Measurements from ENCODE around the gene RAB3C.
A peak's percentile ranks its signal among the peaks of the same experiment; 100 is the strongest.

The RAB3C gene

DNA sequence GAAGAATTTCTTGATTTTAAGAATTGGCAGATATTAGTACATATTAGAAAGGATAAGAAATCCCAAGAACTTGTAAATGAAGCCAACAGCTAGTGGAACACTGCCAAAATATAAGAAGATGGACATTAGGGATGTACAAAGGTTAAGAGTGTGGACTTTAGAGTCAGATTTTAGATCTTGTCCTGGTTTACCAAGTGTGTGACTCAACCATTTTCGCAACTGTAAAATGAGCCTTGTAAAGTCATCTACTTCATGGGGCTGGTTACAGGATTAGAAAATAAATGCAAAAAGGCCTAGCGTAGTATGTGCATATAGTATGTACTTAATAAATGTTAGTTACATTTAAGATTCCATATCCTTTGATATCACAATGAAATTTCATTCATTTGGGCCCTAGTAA lies 260.0 kb downstream of the RAB3C start:
- no peak for DNase-seq

DNA sequence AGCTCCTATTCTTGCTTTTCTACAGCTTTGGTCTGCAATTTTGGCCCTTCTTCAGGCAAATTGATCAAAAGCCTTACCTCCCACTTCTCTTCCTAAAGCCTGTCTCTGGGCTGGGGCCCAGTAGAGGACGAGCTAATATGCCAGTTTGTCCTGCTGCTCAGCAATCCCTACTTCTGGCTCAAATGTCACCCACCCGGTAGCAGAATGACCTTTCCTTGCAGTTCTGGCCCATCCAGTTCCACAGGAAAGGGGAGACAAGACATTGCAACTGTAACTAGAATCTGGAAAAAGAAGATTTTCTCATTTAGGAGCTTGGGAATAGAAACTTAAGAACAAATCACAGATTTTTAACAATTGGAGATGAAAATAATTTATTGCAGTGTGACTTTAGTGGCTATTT lies 261.5 kb downstream of the RAB3C start:
- no peak for DNase-seq

DNA sequence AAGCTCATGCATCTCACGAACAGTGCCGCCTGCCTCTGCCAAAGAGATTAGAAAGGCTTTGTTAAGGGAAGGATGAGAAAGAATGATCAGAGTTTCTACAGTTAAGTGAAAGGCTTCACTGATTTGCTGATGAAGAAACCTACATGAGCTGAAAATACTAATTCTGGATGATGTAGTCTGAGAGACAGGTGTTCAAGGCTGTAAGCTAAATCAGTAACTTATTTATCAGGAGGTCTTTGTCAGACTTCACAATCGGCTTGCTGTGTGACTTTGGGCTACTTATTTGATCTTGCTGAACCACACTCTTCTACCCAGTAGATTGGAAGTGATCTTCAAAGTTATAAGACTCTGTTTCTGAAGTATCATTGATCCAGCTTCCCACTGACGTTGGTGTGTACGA lies 264.2 kb downstream of the RAB3C start:
- no peak for DNase-seq

DNA sequence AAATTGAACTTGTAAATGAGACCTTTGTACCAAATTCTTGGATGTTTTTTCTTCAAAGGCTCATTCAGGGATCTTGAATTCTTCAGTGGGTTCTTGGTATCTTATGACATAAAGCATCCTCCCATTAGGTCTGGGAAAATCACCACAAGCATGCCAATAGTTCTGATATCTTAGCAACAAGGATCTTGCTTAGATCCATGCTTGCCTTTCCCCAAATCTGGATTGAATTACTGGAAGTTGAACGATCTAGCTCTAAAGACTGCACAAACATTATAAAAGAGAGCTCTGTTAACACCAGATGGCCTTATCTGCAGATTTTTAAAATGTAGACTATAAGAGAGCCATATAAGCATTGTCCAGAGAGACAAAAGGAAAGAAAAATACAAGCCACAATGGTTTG lies 266.3 kb downstream of the RAB3C start:
- DNase-seq: no peak

DNA sequence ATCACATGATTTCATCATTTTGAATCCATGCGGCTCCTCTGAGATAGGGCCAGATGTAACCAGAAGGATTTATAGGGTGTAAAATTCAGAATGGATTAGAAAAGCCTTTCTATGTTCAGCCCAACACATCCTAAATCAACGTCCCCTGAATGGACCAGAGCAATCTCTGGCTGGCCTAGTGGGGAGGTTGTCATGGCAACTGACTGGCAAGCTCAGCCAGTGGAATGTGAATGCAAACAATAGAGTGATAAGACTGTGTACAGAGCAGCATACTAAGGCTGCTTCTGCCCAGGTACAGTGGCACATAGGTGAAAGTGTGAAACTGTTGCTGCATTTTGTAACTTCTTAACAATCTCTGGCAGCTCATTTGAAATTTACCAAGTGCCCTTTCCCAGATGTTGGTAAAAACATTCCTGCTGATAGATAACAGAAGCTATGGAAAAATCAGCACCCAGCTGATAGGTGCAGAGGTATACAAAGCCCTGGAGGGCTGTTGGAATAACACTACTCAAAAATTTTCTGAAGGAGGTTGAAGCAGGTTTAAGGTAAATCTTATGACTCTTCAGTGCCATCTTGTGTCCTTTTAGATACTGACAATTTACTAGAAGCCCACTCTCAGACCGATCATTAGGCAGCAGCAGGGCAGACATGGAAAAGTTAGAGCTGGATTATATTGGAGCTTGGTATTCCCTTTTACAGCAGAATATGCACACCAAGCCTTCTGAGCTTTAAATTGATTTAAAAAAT lies 267.2 kb downstream of the RAB3C start:
- peak; percentile 35 for DNase-seq

DNA sequence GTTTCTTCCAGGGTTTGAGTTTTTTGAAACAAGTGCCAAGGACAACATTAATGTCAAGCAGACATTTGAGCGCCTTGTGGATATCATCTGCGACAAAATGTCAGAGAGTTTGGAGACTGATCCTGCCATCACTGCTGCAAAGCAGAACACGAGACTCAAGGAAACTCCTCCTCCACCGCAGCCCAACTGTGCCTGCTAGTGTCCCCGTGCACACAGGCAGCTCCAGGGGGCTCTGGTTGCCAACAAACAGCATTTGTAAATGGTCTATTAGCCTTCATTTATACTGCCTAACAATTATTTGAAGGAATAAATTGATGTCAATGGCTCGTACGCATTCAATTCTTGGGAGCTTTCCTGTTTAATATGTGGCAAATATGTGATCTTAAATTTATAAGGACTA lies 268.3 kb downstream of the RAB3C start:
- no peak for DNase-seq

DNA sequence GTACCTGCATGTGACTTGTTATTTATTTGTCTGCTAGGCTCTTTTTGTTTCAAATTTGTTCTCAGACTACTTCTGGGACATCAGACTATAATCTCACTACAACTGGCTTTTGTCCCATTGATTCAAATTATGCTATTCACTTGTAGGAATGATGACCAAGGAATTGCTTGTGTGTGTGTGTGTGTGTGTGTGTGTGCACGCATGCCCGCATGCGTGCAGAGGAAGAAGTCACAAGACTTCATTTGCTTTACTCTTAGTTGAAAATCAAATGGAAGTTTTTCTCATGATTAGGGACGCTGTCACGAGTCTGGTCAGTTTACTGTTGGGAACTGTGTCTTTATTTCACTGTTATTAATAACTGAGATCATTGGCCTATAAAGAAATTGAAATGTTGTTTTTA lies 268.7 kb downstream of the RAB3C start:
- DNase-seq: no peak

DNA sequence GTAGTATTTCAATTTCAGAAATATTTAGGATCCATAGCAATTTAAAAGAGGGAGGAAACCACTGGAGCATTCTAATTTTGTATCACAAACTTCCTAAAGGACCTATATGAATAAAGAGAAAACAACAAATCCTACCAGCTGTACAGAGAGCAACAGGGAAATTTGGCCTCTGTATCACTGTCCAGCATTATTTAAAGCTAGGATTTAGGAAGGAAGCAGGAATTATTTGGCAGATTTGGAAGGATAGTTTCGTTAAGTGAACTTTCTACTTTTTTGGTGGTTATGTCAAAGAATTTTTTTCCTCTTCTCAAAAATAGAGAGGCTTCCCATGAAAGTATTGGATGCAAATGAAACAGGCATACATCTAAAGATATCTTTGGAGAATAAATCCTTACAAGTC lies 269.7 kb downstream of the RAB3C start:
- DNase-seq: no peak

DNA sequence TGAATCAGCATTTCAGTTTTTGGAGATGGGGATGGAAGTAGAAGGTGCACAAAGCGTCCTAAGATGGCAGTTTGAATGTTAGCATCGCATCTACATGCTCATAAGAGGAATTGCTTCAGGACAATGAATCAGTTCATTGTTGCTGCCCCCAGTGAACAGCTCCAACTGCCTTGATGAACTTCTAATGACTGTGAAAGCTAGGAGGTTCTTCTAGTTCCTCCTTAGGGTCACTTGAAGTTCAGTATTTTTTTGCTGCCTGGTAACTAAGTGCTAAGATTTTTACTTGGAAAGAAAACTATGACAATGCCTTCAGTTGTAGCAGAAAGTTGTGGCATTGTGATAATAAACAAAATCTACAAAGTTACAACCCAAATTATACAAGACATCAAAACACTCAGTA lies 271.6 kb downstream of the RAB3C start:
- DNase-seq: no peak

DNA sequence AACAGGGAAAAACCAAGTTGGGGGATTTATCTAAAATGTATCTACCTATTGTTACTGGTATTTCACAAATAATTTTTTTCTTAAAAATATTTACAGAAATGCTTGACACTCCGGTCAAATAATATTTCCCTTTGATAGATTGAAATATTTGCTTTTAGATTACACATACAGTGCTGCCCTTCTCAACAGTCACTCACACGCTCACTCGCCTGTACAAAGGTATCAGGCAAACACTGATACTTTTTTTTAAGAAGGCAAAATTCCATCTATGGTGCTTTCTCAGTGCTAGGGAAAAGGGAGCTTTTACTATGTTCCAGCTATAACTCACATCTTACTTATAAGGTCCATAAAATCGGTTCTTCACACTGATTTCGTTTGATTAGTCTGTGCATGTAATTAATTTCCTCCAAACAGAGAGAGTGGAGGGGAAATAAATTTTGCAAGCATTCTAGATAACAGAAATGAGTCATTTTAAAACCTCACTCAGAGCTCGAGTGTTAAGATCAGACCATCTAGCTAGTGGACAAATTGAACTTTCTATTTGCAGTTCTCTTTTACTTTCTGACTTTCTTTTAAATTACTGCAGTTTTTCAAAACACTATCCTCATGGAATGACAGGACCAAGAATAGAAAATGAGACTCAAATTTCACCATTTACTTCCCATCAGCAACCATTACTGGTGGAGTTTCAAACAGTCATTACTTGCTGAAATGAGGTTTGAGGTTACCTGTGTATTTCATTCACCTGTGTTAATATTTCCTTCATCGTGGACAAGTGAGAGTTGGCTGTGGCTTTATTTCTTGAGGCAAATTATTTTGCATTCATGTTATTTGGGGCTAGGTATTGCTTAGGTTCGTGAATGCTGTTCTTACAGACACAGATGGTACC lies 273.2 kb downstream of the RAB3C start:
- DNase-seq: no peak

DNA sequence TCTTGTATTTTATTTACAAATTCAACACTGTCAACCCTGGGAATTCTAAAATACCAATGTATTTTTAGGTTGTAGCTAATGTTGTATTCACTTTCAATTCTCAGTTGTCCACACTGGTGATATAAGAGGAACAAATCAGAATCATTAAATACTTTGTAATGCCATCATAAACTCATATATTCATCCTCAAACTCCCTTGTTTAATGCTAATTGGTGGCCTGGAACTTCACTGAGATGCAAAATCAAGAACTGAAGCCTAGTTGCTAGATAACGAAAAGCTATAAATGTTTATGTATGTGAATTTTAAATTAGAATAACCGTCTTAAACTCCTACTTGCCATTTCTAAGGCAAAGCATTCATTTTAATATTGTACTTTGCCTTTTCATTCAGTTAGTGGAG lies 274.7 kb downstream of the RAB3C start:
- DNase-seq: no peak

DNA sequence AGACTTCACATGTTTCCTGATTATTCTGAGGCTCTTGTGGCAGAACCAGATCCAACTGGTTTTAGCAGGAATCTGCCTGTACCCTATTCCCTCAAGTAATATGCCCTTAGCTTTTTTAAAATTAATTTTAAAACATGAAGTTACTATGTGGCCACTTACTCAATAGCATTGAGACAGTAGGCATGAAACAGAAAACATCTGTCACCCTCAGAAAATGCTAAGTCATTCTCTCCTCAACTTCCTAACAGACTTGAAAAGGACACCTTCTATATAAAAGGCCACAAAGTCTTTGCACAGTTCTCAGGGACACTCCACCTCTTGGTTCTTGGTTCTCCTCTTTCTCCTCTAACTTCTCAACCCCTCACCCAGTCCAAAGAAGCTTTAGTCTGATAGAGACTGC lies 277.8 kb downstream of the RAB3C start:
- no peak for DNase-seq

DNA sequence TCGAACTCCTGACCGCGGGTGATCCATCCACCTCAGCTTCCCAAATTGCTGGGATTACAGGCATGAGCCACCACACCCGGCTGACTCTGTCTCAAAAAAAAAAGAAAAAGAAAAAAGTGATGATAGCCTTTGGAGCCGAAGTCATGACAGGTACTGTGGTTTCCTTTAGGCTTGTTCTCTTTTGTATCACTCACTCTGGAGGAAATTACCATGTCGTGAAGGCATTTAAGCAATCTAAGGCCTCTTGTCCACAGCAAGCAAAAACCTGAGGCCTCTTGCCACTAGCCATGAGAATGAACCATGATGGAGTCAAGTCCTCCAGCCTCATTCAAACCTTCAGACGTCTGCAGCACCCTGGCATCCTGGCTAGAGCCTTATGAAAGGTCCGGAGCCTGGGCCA lies 286.1 kb downstream of the RAB3C start:
- DNase-seq: no peak

DNA sequence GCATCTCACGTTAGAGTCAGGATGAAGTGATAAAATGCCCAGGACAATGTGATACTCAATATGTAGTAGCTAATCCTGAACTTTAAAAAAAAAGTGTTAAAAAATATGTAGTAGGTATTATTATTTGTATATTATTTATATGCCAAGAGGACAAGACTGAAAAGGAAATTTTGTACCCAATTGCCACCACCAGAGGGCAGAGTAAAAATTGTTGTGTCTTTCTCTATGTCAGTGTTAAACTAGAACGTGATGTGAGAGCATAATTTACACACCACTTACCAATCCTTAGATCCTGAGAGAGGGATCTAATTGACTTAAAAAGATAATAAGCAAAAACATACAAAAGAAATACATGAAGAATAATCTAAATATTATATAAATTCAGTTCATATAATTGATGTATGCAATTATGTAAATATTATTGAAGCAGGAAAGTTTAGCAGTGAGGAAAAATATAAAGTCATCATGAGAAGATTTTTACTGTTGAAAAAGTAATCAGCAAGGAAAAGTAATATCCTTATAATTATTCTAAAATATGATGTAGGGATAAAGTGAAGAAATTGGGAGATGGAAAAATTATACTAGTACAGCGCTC lies 288.9 kb downstream of the RAB3C start:
- no peak for DNase-seq

DNA sequence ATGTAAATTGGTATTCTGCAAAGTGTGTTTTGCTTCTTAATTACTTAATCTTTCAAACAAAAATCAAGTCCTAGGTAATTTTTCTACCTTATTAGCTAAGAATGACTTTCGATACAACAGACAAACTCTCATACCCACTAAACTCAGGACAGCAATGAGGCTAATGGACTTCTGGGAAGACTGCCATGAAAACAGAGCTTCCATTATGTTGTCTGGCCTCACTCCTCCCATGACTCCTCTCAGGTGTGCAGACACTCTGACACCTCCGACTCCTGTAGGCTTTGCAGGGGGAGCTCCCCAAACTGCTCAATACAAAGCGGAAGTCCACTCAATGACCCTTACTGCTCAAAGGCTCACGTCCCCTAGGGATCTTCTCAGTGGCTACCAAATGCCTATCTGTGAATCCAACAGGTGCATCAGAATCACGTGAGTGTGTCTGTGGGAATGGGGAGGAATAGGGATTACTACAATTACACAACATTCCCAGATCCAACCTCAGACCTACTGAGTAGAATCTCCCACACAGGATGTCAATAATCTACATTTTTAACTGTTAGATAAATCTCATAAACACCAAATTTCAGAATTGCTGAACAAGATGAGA lies 289.9 kb downstream of the RAB3C start:
- DNase-seq: no peak

DNA sequence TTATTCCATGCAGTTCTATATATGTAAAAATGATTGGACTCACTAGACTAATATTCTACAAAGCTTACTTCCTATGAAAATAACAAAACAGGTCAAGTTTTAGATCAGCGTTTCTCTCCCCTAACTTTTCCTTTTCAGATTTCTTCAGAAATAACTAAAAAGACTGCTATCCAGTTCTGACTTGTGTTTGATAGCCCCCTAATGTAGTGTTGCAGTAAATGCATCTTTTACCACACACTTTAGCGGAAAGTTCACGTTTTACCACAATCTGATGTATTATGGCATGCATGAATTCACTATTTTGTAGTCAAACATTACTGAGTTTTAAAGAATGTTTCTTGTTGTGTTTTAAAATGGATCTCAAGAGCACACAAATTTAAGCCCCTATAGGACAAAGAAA lies 292.7 kb downstream of the RAB3C start:
- DNase-seq: no peak

DNA sequence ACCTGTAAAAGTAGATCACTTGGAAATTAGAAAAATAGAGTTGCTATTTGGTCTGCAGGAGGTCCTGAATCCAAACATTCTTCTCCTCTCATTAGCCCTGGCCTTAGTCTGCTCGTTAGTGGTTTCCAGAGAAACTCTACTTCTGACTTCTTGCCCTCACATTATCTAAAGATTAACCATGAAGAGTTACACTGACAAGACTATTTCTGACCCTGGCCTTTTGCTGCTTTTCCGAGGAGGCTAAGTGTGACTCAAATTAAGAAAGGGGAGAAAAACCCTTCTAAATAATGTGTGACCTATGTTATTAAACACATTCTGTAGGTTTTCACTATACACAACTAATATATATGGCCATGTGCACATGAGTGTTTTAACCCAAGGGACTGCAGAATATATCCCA lies 302.4 kb downstream of the RAB3C start:
- DNase-seq: no peak

DNA sequence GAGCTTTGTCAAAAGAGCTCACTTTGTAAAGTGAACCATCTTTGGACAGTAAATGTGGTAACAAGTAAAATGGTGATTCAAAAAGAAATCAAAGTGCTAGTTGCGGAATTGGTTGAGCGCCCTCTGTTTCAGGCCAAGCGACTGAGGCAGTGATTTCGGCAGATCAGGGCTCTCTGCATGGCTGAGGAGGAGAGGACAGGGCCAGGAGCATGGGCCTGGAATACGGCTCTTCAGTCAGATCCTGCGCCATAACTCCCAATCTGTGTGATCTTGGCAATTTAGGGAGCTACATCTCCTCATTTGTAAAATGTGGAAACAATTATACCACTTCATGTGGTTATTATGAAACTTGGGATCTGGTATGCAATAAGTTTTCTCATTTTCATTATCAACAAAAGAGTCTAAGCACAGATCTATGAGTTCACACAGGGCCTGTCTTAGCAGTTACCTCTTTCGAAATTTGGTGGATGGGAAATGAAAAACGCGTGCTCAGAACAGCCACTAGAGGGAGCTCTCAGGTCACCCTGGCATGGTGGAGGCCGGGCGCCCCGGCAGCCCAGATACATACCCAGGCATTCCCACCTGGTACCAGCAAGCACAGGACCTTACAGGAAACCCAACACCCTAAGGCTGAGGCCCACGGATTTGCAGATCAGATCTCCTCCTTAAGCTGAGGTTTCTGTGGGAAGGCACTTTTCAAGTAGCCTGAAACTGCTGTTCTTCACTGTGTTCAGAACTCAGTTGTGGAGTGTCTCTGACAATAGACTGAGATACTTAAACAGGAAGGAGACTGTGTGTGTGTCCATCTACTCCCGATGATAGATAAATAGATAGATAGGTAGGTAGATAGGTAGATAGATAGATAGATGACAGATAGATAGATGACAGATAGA lies 303.7 kb downstream of the RAB3C start:
- DNase-seq: peak; percentile 53

DNA sequence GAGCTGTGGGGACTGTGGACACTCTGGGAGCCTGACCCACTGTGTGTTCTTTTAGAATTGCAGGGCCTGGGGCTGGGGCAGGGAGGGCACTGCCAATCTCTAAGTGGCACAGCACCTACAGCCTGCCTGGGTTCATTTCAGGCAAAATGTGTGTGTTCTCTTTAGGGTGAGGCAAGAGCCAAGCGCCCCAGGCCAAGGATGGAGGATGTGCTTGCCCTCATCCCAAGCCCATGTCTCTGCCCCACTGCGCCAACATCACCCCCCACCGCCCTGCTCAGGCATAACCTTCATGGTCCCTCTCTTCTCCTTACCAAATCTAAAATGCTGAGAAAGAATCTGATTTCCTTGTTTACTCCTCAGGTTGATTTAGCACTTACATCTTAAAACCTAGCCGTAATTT lies 304.4 kb downstream of the RAB3C start:
- DNase-seq: no peak

DNA sequence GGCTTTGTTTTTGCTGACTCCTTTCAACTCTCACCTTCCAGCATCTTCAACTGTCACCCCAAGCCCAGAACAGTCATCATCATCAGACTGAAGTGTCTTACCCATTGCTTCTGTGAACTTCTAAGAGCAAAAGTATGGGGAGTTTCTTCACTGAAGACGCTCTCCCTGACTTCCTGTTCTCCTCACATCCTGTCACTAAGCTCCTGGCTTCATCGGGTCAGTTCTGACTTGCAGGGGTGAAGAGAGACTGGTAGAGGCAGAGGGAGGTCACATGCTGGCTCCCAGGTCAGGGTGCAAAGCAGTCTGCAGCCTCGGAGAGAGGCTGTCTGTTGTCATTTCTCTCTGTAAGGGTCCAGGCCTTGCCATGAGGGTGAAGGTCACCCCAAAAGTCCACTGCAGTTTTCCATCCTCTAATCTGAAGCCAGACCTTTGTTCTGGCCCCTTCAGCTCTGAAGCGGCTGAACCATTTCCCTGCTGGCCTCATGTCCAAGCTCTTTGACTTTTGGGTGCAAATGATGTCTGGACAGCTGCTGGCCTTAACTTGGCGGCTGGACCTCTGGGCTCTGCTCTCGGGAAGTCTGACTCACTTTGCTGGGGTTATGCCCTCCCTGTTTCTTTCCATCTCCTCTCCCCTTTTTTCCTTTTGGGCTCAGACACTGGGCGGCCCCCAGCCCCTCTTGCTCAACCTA lies 305.0 kb downstream of the RAB3C start:
- no peak for DNase-seq

DNA sequence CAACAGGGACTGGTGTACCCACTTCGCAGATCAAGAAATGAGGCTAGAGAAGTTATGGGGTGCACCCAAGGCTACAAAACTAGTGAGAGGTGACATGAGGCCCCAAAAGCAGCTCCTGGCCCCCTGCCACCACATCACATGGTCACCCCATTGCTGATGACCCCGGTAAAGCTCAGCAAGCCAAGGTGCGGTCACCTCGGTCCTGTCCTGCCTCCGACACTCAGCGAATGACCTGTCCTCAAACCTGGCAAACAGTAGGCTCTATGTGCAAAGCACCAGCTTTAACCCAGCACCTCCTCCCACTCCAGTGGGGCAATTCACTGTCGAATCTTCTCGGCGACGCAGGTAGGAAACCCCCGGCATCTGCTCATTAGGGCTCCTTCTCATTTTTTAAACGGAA lies 307.4 kb downstream of the RAB3C start:
- no peak for DNase-seq

DNA sequence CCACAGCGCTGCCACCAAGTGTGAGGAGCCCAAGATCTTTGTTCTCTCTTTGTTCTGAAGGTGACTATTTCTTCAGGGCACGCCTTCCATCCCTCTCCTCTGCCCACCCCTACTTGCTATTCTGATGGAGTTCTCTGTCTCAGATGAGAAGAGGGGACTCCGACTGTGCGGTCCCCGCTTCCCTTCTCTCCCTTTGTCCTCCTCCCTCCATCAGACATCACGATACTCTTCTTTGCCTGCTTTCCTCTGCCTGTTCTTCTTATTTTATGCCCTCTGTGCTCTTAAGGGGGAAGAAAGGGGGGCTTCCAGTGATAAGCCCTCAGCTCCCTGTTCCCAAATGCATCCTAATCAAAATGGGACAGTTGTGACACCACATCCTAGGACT lies 307.8 kb downstream of the RAB3C start:
- DNase-seq: no peak

Measured in right hindlimb (tissue), 1 donor.